Cardiac septum (tissue), 1 donor: ENCODE results near the gene CAST. TPM values are rescaled to one million over a fixed set of nuclear protein-coding genes. Genes with fewer than 3 reads are reported as not detected.

Experiments used
- DNase-seq: peaks from one replicate; pipeline ENCODE4 v3.0.0-alpha.2; 2020; ENCODE audit warnings: low spot score
- intact Hi-C: fragments of 100-400 bp; cut with DNase I; formaldehyde crosslinking; loops from one replicate; pipeline ENCODE4 v1.14.0; 2022
- total RNA-seq: library from RNA; stranded (reverse); fragmentation: NEBNext Ultra II Directional; extraction: Animal tissue kit (Norgen Biotek cat#: 25700); gene quantifications from one replicate; pipeline ENCODE4 v1.2.1, GENCODE V29; 2021
- donor health status: DM: no; HTN: no; CAD: no.

Gene CAST
- total RNA-seq, 1 donor from 2014 or later = 449 TPM

GRCh38 chr5:96640696-96641095, 21.5 kb upstream of the CAST start:
- intact Hi-C loops = no loop called here
- no peak for DNase-seq

DNA sequence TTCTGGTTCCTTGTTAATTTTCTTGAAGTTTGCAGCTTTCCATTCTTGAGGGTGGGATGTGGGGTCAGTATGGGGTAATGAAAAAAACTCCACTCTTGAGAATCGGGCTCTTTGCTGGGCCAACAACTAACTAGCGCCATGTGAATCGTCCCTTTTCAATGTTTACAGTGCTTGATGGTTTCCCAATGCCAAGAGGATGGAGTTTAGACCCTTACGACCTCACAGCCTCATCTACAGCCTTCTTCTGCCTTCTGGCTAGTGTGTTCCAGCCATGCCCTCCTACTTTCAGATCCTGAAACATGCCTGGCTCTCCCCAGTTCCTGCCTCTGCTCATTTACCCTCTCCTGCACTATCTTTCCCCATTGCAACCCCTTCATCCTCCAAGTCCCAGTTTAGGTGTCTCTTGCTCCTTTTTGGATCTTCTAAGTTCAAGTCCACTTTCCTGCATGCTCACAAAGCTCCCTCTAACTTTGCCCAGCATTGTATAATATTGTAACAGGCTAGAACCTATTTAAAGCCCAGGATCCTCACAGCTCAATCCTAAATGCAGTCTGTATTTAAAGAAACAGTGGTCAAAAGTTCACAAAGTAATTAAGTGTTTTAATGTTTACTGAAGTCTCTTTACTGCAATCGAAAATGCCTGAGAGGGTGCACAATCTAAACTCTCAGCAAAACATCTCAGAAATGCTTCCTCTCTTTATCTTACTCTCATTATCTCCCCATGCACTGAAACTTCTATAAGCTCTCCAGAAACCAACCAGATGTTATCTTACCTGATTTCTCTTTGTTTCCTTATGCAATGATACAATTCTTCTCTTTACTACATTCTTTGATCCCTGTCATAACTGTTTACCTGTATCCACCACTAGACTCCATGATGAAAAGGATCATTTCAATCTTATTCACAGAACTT, 20.6 kb upstream of the CAST start:
- intact Hi-C loops = no loop called here
- DNase-seq = no peak

DNA sequence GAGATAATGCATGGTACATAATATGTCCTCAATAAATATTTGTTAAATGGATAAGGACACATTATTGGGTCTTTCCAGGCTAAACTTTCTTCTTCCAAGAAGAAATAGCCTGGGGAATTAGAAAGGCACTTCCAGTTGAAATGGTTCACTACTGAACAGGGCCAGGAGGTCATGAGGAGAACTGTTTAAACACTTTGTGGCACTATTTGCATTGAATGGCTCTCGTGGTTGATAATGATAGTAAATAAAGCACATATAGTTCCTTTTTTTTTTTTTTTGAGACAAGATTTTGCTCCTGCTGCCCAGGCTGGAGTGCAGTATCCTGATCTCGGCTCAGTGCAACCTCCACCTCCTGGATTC, 19.9 kb upstream of the CAST start:
- DNase-seq = no peak
- intact Hi-C loops = no loop called here

DNA sequence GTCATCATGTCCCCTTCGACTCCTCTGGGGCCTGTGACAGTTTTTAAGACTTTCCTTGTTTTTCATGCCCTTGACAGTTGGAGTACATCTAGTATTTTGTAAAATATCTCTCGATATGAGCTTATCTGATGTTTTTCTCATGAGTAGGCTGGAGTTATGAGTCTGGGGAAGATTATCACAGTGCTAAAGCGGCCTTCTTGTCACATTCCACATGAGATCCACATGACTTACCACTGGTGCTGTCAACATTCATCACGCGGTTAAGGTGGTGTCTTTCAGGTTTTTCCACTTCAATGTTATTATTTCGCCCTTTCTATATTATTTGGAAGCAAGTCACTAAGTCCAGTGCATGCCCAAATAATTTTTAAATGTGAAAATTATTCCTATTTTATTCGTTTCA, 17.1 kb upstream of the CAST start:
- no peak for DNase-seq
- intact Hi-C loops = no loop called here

DNA sequence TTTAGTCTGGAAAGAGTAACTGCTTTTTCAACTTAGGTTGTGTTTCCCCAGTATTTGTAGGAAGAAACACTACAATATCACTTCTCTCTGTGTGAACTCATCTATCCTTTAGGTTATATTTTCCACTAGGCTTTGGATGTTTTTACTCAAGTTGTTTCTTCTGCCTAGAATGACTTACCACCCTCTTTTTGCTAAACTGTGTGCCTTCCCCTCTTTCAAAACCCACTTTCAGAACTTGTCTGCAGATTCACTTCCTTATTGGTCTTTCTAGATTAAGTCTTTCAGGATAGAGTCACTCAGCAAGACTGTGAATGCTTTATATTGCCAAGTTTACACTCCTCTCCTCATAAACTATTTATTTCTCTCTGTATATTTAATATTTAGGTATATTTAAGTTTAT, 14.2 kb upstream of the CAST start:
- DNase-seq = no peak
- intact Hi-C loops = no loop called here

- intact Hi-C loops = no loop called here
- no peak for DNase-seq
These were observed 13.6 kb upstream of the CAST start for GRCh38 chr5:96648593-96648992.

GRCh38 chr5:96649251-96649662, 12.9 kb upstream of the CAST start:
- intact Hi-C loops = no loop called here
- no peak for DNase-seq

DNA sequence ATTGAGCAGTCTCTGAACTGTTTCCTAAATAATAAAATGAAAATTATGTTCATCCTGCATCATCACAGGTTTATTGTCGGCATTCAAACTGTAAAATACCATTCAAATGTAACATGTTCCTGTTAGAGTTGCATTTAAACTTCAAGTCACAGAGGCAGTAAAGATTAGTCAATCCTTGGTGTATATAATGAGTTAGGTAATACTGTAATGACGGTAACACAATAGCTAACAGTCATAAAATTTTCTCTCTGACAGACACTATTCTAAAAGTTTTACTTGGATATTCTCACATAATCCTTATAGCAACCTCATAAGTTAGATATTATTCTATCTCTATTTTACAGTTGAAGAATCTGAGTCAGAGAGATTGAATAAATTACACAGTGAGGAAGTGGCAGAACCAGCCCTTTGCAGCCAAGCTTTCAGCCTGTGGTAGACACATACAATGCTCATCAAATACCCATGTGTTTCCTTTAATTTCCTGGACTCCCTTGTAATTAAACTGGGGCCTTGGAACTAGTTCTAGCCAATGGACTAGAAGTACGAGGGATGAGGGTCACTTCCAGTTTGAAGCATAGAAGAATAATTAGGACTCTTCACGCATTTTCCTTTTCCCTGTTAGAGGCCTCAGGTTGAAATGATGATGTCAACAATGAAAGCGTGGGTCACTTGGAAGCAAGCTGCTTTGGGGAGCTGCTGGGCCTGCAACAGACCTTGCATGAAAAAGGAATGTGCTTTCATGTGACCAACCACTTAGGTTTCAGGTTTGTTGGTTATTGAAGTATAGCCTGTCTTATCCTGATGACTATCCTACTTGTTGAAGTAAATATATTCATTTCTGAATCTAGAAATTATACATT, 12.3 kb upstream of the CAST start:
- DNase-seq = no peak
- intact Hi-C loops = no loop called here

DNA sequence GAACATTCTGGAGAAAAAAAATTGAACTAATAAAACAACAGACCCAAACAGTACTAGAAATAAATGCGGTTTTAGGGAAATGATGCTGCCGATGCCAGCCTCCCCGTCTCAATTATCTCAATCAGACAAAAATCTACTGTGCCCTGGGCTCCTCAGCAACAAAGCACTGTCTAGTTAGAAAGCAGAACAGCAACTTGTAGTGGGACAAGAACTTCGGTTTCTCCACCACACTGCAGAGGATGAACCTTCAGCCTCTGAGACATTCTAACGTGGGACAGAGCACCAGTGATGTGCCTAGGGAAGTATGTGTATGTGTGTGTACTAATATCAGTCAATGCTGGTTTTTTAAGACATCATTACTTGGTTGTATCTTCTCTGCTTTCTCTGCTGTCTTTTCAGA, 11.1 kb upstream of the CAST start:
- no peak for DNase-seq
- intact Hi-C loops = no loop called here

GRCh38 chr5:96651948-96652753, 10.0 kb upstream of the CAST start:
- intact Hi-C loops = no loop called here
- DNase-seq = no peak

DNA sequence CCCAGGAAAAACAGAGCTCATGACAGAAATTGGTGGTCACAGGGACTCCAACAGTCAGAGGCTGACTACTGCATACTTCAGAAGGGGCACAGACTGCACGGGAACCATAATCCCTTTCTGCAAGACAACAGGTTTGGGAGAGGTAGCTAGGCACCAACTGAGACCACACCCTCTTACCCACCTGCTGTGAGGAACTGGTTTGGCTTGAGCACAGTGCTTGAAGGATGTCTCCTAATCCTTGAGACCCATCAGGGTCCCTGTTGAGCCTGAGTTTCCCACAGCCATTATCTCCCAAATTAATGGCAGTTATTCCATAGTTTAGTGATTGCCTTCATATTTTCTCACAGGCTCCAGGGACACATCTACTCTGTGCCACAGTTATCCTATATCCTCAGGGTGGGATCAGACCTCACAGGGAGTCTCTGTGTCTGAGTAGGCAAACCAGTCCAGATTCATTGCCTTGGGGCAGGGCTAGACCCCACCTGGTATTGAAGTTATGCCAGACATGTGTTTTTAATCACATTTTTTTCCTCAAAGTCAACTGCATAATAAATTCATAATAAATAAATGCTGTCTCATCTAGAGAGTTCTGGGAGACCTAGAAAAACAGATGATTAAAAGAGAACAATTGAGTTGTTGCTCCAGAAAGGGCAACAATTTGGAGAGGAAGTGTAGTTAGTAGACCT, 9.3 kb upstream of the CAST start:
- intact Hi-C loops = no loop called here
- no peak for DNase-seq

- intact Hi-C loops = no loop called here
- DNase-seq = no peak
These were observed 8.0 kb upstream of the CAST start for GRCh38 chr5:96654209-96654608.

- DNase-seq = no peak
- intact Hi-C loops = no loop called here
These were observed 7.1 kb upstream of the CAST start for GRCh38 chr5:96655085-96655484.

- no peak for DNase-seq
- intact Hi-C loops = no loop called here
These were observed 6.7 kb upstream of the CAST start for GRCh38 chr5:96655506-96655905.

DNA sequence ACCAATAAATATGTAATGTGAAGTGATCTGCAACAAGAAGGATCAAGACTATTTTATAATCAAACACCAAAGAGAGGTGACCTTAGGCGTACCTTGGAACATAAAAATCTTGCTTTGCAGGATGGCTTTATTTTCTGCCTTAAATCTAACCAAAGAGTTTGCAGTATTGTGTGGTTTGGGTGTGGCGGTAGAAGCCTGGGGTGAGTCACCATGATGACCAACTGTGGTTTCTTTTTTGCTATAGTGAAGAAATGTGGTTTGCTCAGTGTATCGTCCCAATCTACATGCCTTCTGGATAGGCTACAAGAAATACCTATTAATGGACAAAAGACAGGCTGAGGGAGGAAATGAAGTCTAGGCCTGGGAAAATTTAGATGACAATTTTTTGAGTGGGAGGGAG, 5.1 kb upstream of the CAST start:
- no peak for DNase-seq
- intact Hi-C loops = no loop called here

- intact Hi-C loops = no loop called here
- no peak for DNase-seq
These were observed 3.9 kb upstream of the CAST start for GRCh38 chr5:96658272-96658671.

DNA sequence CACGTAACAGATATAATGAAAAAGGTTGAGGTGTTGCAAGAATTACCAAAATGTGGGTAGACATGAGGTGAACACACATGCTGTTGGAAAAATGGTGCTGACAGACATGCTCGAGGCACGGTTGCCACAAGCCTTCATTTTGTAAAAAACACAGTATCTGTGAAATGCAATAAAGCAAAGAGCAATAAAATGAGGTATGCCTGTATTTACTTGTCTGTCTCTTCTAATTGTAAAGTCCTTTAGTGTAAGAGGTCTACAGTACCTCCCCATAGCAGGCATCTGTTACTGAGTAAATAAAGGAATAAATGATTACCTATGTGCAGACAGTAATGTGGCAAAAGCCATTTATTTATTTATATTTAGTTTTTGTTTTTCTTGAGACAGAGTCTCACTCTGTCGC, 3.0 kb upstream of the CAST start:
- DNase-seq = no peak
- intact Hi-C loops = no loop called here

GRCh38 chr5:96660971-96661854, 963 bp upstream of the CAST start:
- no peak for DNase-seq
- intact Hi-C loops = loop anchor here (5.0 kb wide), 1 partner anchor 81 kb away; no protein-coding TSS in a partner anchor
